Effector memory CD8-positive, alpha-beta T cell (primary cell): ENCODE measurements around the gene NUFIP2.

Source experiments
- ATAC-seq: fragments of 150-1000 bp; cut with Tn5 transposase; replicated peaks from 2 replicates; pipeline ENCODE4 v1.10.0; 2021; ENCODE audit warnings: mild to moderate bottlenecking, moderate library complexity
- DNase-seq, 3 experiments: peaks; one replicate each; pipeline ENCODE4 v3.0.0; 2021
- H3K27ac Mint-ChIP-seq, 2 donors: one replicate each; pipeline ENCODE4 v1.8.0; 2022; ENCODE audit warnings: mild to moderate bottlenecking in 2 of 2, mixed read lengths in 2 of 2, moderate library complexity in 2 of 2
- H3K27me3 Mint-ChIP-seq, 2 donors: one replicate each; pipeline ENCODE4 v1.8.0; 2022; ENCODE audit warnings: mixed read lengths in 2 of 2
- H3K36me3 Mint-ChIP-seq: one replicate; pipeline ENCODE4 v1.8.0; 2022; ENCODE audit warnings: mild to moderate bottlenecking, moderate library complexity, mixed read lengths; ENCODE audit not compliant: insufficient read depth
- H3K4me1 Mint-ChIP-seq, 2 donors: one replicate each; pipeline ENCODE4 v1.8.0; 2022; ENCODE audit warnings: low read depth in 2 of 2, mixed read lengths in 2 of 2
- H3K4me3 Mint-ChIP-seq, 2 donors: one replicate each; pipeline ENCODE4 v1.8.0; 2022; ENCODE audit warnings: mild to moderate bottlenecking in 2 of 2, mixed read lengths in 2 of 2, moderate library complexity in 2 of 2
- H3K9me3 Mint-ChIP-seq, 2 donors: one replicate each; pipeline ENCODE4 v1.8.0; 2022; ENCODE audit warnings: mixed read lengths in 2 of 2

NUFIP2 gene

GRCh38 chr17:29215717-29216116 is 78.2 kb downstream of the NUFIP2 start:
- ATAC-seq (no peak), DNase-seq (no peak)
- no peaks in the 10 kb centered on the region for H3K27me3 Mint-ChIP-seq
- no peaks in the 10 kb centered on the region for H3K36me3 Mint-ChIP-seq
- H3K4me3 Mint-ChIP-seq: no peak overlapping the region
- H3K4me1 Mint-ChIP-seq: peaks cover 5 to 6% of the 10 kb centered on the region in 2 donors
- no peaks in the 10 kb centered on the region for H3K9me3 Mint-ChIP-seq
- H3K27ac Mint-ChIP-seq: no peak overlapping the region

DNA sequence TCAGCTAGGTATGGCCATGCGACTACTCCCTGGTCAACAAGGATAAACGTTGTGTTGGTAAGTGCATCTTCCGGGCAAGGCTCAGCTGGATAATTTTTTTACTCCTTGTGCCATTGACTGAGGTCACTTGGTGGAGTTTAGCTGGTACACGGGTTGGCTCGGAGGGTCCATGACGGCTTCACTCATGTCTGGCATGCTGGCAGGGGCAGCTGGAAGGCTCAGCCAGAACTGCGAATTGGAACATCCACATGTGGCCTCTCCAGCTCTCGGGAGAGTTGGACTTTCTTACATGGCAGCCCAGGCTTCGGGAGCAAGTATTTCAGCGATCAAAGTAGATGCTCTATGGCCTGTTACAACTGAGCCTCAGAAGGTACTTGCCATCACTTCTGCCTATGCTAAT is 78.8 kb downstream of the NUFIP2 start:
- no peaks in the 10 kb centered on the region for H3K36me3 Mint-ChIP-seq
- no peaks in the 10 kb centered on the region for H3K27me3 Mint-ChIP-seq
- peaks cover 5 to 6% of the 10 kb centered on the region in 2 donors for H3K4me1 Mint-ChIP-seq
- H3K9me3 Mint-ChIP-seq: no peaks in the 10 kb centered on the region
- ATAC-seq (no peak), DNase-seq (no peak)
- no peak overlapping the region for H3K27ac Mint-ChIP-seq
- H3K4me3 Mint-ChIP-seq: no peak overlapping the region

- ATAC-seq (no peak), DNase-seq (no peak)
- H3K36me3 Mint-ChIP-seq: no peaks in the 10 kb centered on the region
- H3K27me3 Mint-ChIP-seq: no peaks in the 10 kb centered on the region
- no peak overlapping the region for H3K27ac Mint-ChIP-seq
- no peak overlapping the region for H3K4me3 Mint-ChIP-seq
- H3K9me3 Mint-ChIP-seq: no peaks in the 10 kb centered on the region
- peaks cover 2% of the 10 kb centered on the region in 2 donors for H3K4me1 Mint-ChIP-seq
These were observed 79.5 kb downstream of the NUFIP2 start for GRCh38 chr17:29214215-29215146.

DNA sequence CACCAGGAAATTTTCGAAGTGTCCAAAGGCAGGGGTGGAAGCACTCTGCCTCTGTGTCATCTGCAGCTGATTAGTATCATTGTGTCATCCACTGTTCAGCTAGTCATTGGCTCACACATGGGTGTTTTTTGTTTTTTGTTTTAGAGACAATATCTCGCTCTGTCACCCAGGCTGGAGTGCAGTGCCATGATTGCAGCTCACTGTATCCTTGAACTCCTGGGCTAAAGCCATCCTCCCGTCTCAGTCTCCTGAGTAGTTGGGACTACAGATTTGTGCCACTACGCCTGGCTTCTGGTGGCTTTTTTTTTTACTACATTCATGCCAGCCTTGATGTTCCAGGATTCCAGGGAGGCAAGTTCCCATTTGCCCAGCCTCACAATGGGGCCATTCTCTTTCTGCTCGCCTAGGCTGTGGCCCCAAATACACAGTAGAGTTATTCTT is 81.2 kb downstream of the NUFIP2 start:
- no peaks in the 10 kb centered on the region for H3K4me1 Mint-ChIP-seq
- ATAC-seq (no peak), DNase-seq (no peak)
- no peaks in the 10 kb centered on the region for H3K9me3 Mint-ChIP-seq
- no peak overlapping the region for H3K27ac Mint-ChIP-seq
- H3K27me3 Mint-ChIP-seq: peaks cover 0 to 5% of the 10 kb centered on the region in 2 donors
- H3K4me3 Mint-ChIP-seq: no peak overlapping the region
- no peaks in the 10 kb centered on the region for H3K36me3 Mint-ChIP-seq

DNA sequence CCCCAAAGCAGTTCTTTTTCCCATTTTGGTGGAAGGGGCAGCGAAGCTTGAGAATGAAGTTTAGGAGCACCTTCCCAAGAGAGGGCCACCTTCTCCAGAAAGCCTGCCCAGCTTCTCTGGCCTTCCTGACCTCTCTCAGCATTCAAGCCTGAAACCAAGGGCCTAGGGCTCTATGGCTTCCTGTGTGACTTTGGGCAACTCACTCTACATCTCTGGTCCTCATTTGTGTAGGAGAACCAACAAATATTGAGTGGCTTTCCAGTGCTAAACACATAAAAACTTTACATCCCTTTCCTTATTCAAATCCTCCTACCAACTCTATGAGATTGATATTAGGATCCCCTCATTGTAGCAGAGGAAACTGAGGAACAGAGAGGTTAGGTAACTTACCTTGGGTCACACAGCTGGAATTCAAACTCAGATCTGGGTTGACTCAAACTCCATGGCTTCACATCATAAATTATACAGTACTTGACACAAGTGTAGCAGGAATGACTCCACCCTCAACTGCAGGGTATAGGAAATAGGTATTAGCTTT is 81.8 kb downstream of the NUFIP2 start:
- Mint-ChIP-seq H3K27me3 (peaks cover 0 to 7% of the 10 kb centered on the region in 2 donors), H3K36me3 (no peaks in the 10 kb centered on the region), H3K27ac (no peak overlapping the region), H3K4me3 (no peak overlapping the region), H3K4me1 (no peaks in the 10 kb centered on the region), H3K9me3 (no peaks in the 10 kb centered on the region)
- ATAC-seq (no peak), DNase-seq (no peak)

DNA sequence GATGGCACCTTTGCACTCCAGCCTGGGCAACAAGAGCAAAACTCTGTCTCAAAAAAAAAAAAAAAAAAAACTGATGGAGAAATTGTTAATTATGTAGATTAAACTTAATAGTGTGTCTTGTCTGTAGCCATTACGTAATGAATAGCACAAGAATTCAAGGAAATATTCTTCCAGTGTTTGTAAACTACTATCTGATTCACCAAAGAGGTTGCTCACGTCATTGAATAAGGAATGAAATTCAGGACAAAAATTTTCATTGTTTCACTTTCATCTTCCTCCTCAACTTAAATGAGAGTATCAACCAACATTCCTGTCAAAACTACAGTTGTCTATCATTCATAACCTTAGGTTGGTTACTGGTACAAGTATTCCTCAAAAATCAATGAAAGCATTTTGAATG is 83.1 kb downstream of the NUFIP2 start:
- no peaks in the 10 kb centered on the region for H3K4me1 Mint-ChIP-seq
- peaks cover under 1 to 7% of the 10 kb centered on the region in 2 donors for H3K27me3 Mint-ChIP-seq
- H3K9me3 Mint-ChIP-seq: no peaks in the 10 kb centered on the region
- H3K36me3 Mint-ChIP-seq: no peaks in the 10 kb centered on the region
- no peak for ATAC-seq
- no peak overlapping the region for H3K4me3 Mint-ChIP-seq
- DNase-seq: no peak
- H3K27ac Mint-ChIP-seq: no peak overlapping the region

DNA sequence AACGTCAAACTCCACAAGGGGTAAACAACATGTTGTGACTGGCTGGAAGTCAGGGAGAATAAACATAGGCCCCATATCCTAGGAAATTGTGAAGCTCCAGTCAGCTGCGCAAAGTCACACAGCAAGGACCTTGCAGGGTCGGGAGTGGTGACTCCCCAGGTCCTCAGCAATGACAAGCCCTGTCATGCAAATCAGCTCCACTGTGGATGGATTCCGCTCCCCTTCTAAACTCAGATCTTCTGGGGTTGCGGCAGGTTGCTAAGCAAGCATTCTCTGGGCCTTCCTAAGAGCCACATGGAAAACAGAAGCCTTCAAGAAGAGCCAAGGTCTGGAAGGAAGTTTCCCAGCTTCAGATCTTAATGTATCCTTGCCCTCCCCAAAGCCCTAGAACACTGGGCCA is 84.9 kb downstream of the NUFIP2 start:
- DNase-seq (no peak), ATAC-seq (no peak)
- H3K4me1 Mint-ChIP-seq: no peaks in the 10 kb centered on the region
- H3K27me3 Mint-ChIP-seq: peaks cover 12 to 19% of the 10 kb centered on the region in 2 donors
- no peaks in the 10 kb centered on the region for H3K9me3 Mint-ChIP-seq
- no peak overlapping the region for H3K27ac Mint-ChIP-seq
- no peak overlapping the region for H3K4me3 Mint-ChIP-seq
- no peaks in the 10 kb centered on the region for H3K36me3 Mint-ChIP-seq

- Mint-ChIP-seq H3K27ac (no peak overlapping the region), H3K4me1 (no peaks in the 10 kb centered on the region), H3K36me3 (no peaks in the 10 kb centered on the region), H3K9me3 (no peaks in the 10 kb centered on the region), H3K27me3 (peaks cover 15 to 22% of the 10 kb centered on the region in 2 donors), H3K4me3 (no peak overlapping the region)
- ATAC-seq (no peak), DNase-seq (no peak)
These were observed 86.0 kb downstream of the NUFIP2 start for GRCh38 chr17:29207975-29208374.
